Retinal pigment epithelial cell (primary cell): Measurements from ENCODE around the gene PCNX1.
"Not testable (repeated sequence)": the region's sequence is repeated elsewhere in the genome, so short reads cannot be mapped to it uniquely, and the experiment has no call there.

Experiments used
- DNase-seq: peaks from one replicate; pipeline ENCODE4 v3.0.0-alpha.2; 2010; ENCODE audit warnings: low read depth
- H3K4me3 ChIP-seq: 2 replicates; pipeline ENCODE4 v1.5.1; 2011; ENCODE audit warnings: mild to moderate bottlenecking, low read length, control low read depth, moderate library complexity
- TF ChIP-seq, protein P1 (sequence below): conservative IDR thresholded peaks from 2 replicates; pipeline ENCODE4 v1.5.1; 2011; ENCODE audit warnings: low read depth, low read length, control low read depth, inconsistent platforms

PCNX1 gene

GRCh38 chr14:71141701-71142374, 234.6 kb downstream of the PCNX1 start:
- TF ChIP-seq, protein P1, sequence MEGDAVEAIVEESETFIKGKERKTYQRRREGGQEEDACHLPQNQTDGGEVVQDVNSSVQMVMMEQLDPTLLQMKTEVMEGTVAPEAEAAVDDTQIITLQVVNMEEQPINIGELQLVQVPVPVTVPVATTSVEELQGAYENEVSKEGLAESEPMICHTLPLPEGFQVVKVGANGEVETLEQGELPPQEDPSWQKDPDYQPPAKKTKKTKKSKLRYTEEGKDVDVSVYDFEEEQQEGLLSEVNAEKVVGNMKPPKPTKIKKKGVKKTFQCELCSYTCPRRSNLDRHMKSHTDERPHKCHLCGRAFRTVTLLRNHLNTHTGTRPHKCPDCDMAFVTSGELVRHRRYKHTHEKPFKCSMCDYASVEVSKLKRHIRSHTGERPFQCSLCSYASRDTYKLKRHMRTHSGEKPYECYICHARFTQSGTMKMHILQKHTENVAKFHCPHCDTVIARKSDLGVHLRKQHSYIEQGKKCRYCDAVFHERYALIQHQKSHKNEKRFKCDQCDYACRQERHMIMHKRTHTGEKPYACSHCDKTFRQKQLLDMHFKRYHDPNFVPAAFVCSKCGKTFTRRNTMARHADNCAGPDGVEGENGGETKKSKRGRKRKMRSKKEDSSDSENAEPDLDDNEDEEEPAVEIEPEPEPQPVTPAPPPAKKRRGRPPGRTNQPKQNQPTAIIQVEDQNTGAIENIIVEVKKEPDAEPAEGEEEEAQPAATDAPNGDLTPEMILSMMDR = no peak
- no peak overlapping the region for H3K4me3 ChIP-seq
- no peak for DNase-seq

DNA sequence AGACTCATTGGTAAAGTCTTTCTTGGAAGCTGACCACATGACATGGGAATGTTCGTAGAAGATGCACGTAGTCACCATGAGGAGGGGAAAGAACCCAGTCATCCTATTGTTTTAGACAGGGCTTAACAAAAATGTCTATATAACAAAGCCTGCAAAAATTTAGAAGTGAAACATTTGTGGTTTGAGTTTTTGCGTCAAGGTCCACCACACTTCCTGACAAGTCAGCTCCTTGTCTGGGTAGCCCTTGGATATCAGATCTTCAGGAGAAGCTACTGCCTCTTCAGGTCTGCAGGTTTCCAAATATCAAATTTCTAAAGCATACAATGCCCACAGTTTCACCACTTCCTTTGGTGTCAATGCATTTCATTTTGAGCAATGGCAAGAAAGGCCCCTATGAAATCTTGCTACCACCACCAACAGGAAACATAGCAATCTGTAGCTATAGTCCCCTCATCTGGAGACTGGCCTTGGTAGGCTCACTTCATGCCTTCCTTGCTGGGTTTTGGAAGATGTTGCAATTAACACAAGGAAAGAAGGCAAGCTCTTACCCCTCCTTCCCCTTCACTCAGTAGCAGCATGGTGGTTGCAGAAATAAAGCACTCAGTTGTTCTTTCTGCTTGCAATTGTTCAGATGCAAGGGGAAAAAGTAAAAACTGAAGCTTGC, 235.2 kb downstream of the PCNX1 start:
- TF ChIP-seq, protein P1 = no peak
- no peak for DNase-seq

DNA sequence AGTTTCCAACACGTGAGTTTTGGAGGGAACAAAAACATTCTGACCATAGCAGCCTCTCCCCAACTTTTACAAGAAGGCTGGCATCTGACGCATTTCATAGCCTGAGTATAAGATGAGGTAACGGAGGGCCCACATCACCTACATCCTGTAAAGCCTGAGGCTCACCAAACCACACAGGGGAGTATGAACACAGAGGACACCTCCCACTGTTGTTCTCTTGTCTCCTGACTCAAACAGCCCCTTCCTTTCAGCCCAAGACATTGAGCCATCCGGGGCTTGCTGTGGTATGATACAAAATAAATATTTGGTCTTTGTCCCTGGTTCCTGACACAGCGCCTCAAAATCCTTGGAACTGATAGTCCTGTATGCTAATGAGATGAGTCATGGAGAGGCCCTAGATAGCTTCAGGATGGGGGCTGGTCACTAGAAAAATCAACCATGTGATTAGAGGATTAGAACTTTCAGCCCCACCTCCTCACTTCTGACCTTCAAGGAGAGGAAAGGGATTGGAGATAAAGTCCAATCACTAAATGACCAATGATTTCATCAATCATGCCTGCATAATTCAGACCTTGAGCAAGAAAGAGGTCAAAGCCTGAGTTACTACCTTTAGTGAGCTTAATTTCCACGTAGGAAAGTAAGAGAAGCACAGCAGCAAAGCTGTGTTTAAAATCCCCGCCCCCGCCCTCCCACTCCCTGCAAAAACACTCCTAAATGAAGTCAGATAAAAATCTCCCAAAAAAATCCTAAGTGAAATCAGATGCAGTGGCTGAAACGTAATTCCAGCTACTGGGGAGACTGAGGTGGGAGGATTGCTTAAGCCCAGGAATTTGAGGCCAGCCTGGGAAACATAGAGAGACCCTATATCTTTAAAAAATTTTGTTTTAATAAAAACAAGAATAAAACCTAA, 236.4 kb downstream of the PCNX1 start:
- TF ChIP-seq, protein P1 = no peak
- no peak overlapping the region for H3K4me3 ChIP-seq
- peak; percentile 46 for DNase-seq

More for the DNA sequence above, 235.2 kb downstream of the PCNX1 start:
- H3K4me3 ChIP-seq = no peak overlapping the region

GRCh38 chr14:71147335-71147734, 240.1 kb downstream of the PCNX1 start:
- H3K4me3 ChIP-seq, DNase-seq: not testable (repeated sequence)

DNA sequence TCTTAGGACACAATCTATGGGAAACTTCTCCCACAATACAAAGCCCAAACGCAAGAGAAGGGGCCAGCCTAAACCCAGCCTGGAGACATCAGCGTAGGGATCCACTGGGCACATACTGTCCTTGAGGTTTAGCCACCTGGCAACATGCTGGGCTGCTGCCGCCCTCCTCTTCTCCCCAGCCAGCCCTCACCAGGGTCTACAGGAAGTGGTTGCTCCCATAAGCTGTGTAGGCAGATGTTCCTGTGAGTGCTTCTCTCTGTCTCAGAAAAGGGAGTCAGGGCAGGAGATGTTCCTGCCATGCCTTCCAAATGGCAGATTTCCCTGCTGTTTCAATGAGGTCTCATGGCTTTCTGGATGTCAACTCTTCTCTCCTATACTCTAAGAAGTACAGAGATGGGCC, 241.4 kb downstream of the PCNX1 start:
- no peak for DNase-seq
- TF ChIP-seq, protein P1 = no peak
- no peak overlapping the region for H3K4me3 ChIP-seq

DNA sequence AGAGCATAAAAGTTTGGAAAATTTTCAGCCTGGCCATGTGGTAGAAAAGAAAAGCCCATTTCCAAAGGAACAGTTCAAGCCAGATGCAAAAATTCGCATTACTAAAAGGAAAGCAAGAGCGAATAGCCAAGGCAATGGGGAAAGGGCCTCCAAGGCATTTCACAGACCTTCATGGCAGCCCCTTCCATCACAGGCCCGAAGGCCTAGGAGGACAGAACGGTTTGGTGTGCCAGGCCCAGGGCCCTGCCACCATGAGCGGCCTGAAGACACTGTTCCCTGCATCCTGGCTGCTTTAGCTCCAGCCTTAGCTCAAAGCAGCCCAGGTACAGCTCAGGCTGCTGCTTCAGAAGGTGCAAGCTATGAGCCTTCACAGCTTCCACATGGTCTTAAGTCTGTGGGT, 243.5 kb downstream of the PCNX1 start:
- TF ChIP-seq, protein P1 = no peak
- no peak overlapping the region for H3K4me3 ChIP-seq

GRCh38 chr14:71155743-71156142, 248.5 kb downstream of the PCNX1 start:
- TF ChIP-seq, protein P1 = no peak
- DNase-seq = no peak
- no peak overlapping the region for H3K4me3 ChIP-seq

More for the DNA sequence above, 243.5 kb downstream of the PCNX1 start:
- DNase-seq = no peak
